ENCODE measurements around the gene ABLIM1. TPM values are rescaled to one million over a fixed set of nuclear protein-coding genes. Genes with fewer than 3 reads are reported as not detected.

ABLIM1 gene
- total and polyA plus RNA-seq, 4 donors: 20.0 to 135 (median 59.9) TPM

DNA sequence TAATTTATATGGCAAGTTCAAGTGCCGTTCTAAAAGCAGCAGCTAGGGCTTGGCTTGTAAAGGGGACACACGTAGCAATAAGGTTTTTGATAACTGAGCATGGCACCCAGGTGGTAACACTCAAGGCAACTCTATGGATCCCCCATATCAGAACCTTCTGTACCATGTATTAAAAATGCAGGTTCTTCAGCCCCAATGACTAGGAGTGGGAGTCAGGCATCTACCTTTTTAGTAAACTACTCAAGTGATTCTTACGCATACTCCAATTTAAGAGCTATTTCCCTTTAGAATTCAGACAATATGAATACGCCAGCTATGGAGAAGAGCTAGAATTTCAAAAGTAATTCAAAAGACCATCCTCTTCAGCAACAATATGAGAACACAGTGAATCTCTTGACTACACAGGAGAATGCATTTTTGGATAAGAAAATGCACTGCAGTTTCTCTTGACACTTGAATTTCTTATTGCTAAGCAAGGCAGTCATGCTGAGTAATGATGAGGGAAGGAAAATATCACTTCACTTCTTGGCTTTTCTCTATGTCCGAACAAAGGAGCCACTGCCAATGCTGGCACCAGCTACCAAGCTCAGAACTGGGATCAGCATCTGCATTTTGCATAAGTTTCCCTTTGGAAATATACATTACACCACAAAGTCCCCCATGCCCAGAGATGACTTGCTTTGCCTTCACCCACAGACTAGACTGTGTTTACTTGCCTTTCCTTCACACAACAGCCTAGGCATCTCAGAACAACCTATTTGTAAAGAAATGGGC, 53.5 kb downstream of the ABLIM1 start:
- Histone ChIP-seq H3K4me3 (no peak overlapping the region), H3K4me1 (ENCODE audit: control insufficient read depth in 5 of 5, insufficient read depth in 5 of 5, low read length in 5 of 5) (peaks cover 0 to 57% (median 0%) of the 10 kb centered on the region in 5 donors), H3K36me3 (ENCODE audit: control insufficient read depth in 4 of 4, insufficient read depth in 4 of 4, low read length in 4 of 4) (peaks cover 2 to 6% (median 3%) of the 10 kb centered on the region in 4 donors), H3K9ac (ENCODE audit: insufficient read depth in 1 of 2, low read length in 2 of 2) (no peak overlapping the region), H3K9me3 (ENCODE audit: control insufficient read depth in 4 of 4, insufficient read depth in 3 of 4, low read length in 3 of 4) (no peaks in the 10 kb centered on the region), H3K27ac (ENCODE audit: low read depth in 1 of 2, low read length in 1 of 2) (peak overlapping the region; percentile 40 to 87), H3K27me3 (ENCODE audit: control insufficient read depth in 3 of 3, insufficient read depth in 3 of 3, low read length in 2 of 3) (no peaks in the 10 kb centered on the region)
- WGBS, 2 donors: 58 to 67% methylated on average over 5 of the region's 5 CpGs
- no peak for TF ChIP-seq CTCF (IDR thresholded peaks at IDR 0.05; ENCODE audit: control extremely low read depth, extremely low read depth)
- no peak for DNase-seq
- no peak for ATAC-seq (ENCODE audit: insufficient read depth, low FRiP score)

- peaks cover 2 to 6% (median 3%) of the 10 kb centered on the region in 4 donors for H3K36me3 ChIP-seq (ENCODE audit: control insufficient read depth in 4 of 4, insufficient read depth in 4 of 4, low read length in 4 of 4)
- peak overlapping the region in 1 of 2 donors; percentile 87 for H3K27ac ChIP-seq (ENCODE audit: low read depth in 1 of 2, low read length in 1 of 2)
- peaks cover 0 to 51% (median 0%) of the 10 kb centered on the region in 5 donors for H3K4me1 ChIP-seq (ENCODE audit: control insufficient read depth in 5 of 5, insufficient read depth in 5 of 5, low read length in 5 of 5)
- H3K9ac ChIP-seq (ENCODE audit: insufficient read depth in 1 of 2, low read length in 2 of 2): no peak overlapping the region
- no peak for TF ChIP-seq CTCF (IDR thresholded peaks at IDR 0.05; ENCODE audit: control extremely low read depth, extremely low read depth)
- no peaks in the 10 kb centered on the region for H3K27me3 ChIP-seq (ENCODE audit: control insufficient read depth in 3 of 3, insufficient read depth in 3 of 3, low read length in 2 of 3)
- WGBS, 2 donors: 12 to 24% methylated on average over 2 of the region's 2 CpGs
- ATAC-seq (ENCODE audit: insufficient read depth, low FRiP score): peak; percentile 82
- H3K4me3 ChIP-seq: no peak overlapping the region
- H3K9me3 ChIP-seq (ENCODE audit: control insufficient read depth in 4 of 4, insufficient read depth in 3 of 4, low read length in 3 of 4): no peaks in the 10 kb centered on the region
- no peak for DNase-seq
Observed at GRCh38 chr10:114603948-114604347, 54.1 kb downstream of the ABLIM1 start.

DNA sequence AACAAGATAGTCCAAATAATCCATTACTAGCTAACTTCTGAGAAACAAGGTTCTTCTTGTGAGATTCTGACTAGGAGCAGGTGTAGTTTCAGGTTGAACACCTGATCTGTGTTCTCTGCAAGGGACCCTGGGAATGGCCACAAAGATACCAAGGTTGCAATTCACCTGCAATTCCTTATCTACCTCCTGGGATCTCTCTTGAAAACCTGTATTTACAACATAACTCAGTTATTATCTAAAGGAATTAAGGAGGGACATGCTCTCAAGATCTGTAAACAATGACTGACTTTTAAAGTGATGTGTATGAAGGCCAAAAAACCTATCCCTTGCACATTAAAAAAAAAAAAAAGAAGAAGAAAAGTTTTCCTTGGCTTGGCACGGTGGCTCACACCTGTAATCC, 54.8 kb downstream of the ABLIM1 start:
- H3K27ac ChIP-seq (ENCODE audit: low read depth in 1 of 2, low read length in 1 of 2): peak overlapping the region in 1 of 2 donors; percentile 68
- TF ChIP-seq CTCF (IDR thresholded peaks at IDR 0.05; ENCODE audit: control extremely low read depth, extremely low read depth): no peak
- H3K4me3 ChIP-seq: no peak overlapping the region
- H3K9me3 ChIP-seq (ENCODE audit: control insufficient read depth in 4 of 4, insufficient read depth in 3 of 4, low read length in 3 of 4): no peaks in the 10 kb centered on the region
- H3K9ac ChIP-seq (ENCODE audit: insufficient read depth in 1 of 2, low read length in 2 of 2): no peak overlapping the region
- H3K36me3 ChIP-seq (ENCODE audit: control insufficient read depth in 4 of 4, insufficient read depth in 4 of 4, low read length in 4 of 4): peaks cover 2 to 6% (median 4%) of the 10 kb centered on the region in 4 donors
- WGBS, 2 donors: 42 to 67% methylated on average over 1 of the region's 1 CpG
- H3K4me1 ChIP-seq (ENCODE audit: control insufficient read depth in 5 of 5, insufficient read depth in 5 of 5, low read length in 5 of 5): peaks cover 0 to 47% (median 0%) of the 10 kb centered on the region in 5 donors
- ATAC-seq (ENCODE audit: insufficient read depth, low FRiP score) (no peak), DNase-seq (no peak)
- H3K27me3 ChIP-seq (ENCODE audit: control insufficient read depth in 3 of 3, insufficient read depth in 3 of 3, low read length in 2 of 3): no peaks in the 10 kb centered on the region
